MM.1S (cell line): ENCODE results near the gene TLR4.

Source experiments
- DNase-seq: peaks from one replicate; pipeline ENCODE4 v3.0.0-alpha.2; 2015
- H2AFZ ChIP-seq: fragments of 300-600 bp; sonication (generic); 2 replicates; pipeline ENCODE4 v1.6.0; 2016; ENCODE audit warnings: antibody characterized with exemption, low read length
- H3F3A ChIP-seq: fragments of 300-600 bp; sonication (generic); 2 replicates; pipeline ENCODE4 v1.6.1; 2016; ENCODE audit warnings: mild to moderate bottlenecking, antibody characterized with exemption, low read length, moderate library complexity, mixed read lengths; ENCODE audit not compliant: insufficient read depth
- H3K27ac ChIP-seq: fragments of 300-600 bp; sonication (generic); 2 replicates; pipeline ENCODE4 v1.5.1; 2016; ENCODE audit warnings: mild to moderate bottlenecking, low read length
- H3K27me3 ChIP-seq: fragments of 300-600 bp; sonication (generic); replicated peaks from 2 replicates; pipeline ENCODE4 v1.6.0; 2016; ENCODE audit warnings: low read length; ENCODE audit not compliant: insufficient read depth
- H3K36me3 ChIP-seq: fragments of 300-600 bp; sonication (generic); replicated peaks from 2 replicates; pipeline ENCODE4 v1.6.1; 2016; ENCODE audit warnings: mild to moderate bottlenecking, low read length, mixed read lengths; ENCODE audit not compliant: insufficient read depth
- H3K4me1 ChIP-seq: fragments of 300-600 bp; sonication (generic); 2 replicates; pipeline ENCODE4 v1.6.1; 2016; ENCODE audit warnings: low read length, mixed read lengths
- H3K4me2 ChIP-seq: fragments of 300-600 bp; sonication (generic); 2 replicates; pipeline ENCODE4 v1.6.0; 2016; ENCODE audit warnings: low read depth, low read length
- H3K4me3 ChIP-seq: fragments of 300-600 bp; sonication (generic); 2 replicates; pipeline ENCODE4 v1.5.1; 2016; ENCODE audit warnings: low read length, mixed read lengths
- H3K79me2 ChIP-seq: fragments of 300-600 bp; sonication (generic); 2 replicates; pipeline ENCODE4 v1.6.1; 2016; ENCODE audit warnings: mixed run types, low read length, mixed read lengths
- H3K9ac ChIP-seq: fragments of 300-600 bp; sonication (generic); 2 replicates; pipeline ENCODE4 v1.6.1; 2016; ENCODE audit warnings: low read length, mixed read lengths
- H3K9me2 ChIP-seq: fragments of 300-600 bp; sonication (generic); replicated peaks from 2 replicates; pipeline ENCODE4 v1.6.1; 2016; ENCODE audit warnings: mild to moderate bottlenecking, low read length, mixed read lengths; ENCODE audit not compliant: insufficient read depth
- H3K9me3 ChIP-seq: fragments of 300-600 bp; sonication (generic); replicated peaks from 2 replicates; pipeline ENCODE4 v1.6.1; 2016; ENCODE audit warnings: mild to moderate bottlenecking, low read length, mixed read lengths; ENCODE audit not compliant: insufficient read depth
- H4K20me1 ChIP-seq: fragments of 300-600 bp; sonication (generic); 2 replicates; pipeline ENCODE4 v1.6.1; 2016; ENCODE audit warnings: mild to moderate bottlenecking, low read length, moderate library complexity, mixed read lengths; ENCODE audit not compliant: insufficient read depth
- CTCF ChIP-seq: fragments of 300-600 bp; sonication (generic); IDR thresholded peaks from 2 replicates; pipeline ENCODE4 v1.5.1; 2016; ENCODE audit warnings: antibody characterized with exemption, low read length, mixed read lengths
- EZH2 ChIP-seq: fragments of 300-600 bp; sonication (generic); optimal IDR thresholded peaks from 2 replicates; pipeline ENCODE3; 2017; ENCODE audit warnings: low read depth, mild to moderate bottlenecking, antibody characterized with exemption, low read length, mixed read lengths
- EZH2phosphoT487 ChIP-seq: fragments of 300-600 bp; sonication (generic); IDR thresholded peaks from 2 replicates; pipeline ENCODE4 v1.6.1; 2018; ENCODE audit warnings: antibody characterized with exemption, low read length

TLR4 gene

GRCh38 chr9:117739624-117740347 lies 35.6 kb downstream of the TLR4 start:
- Histone ChIP-seq H3K4me3 (no peak overlapping the region), H3K9me3 (no peaks in the 10 kb centered on the region), H3K36me3 (no peaks in the 10 kb centered on the region), H3K9me2 (no peaks in the 10 kb centered on the region), H3K4me2 (no peak overlapping the region), H3K27ac (no peak overlapping the region), H3K4me1 (no peaks in the 10 kb centered on the region), H3K9ac (no peak overlapping the region), H3K79me2 (no peaks in the 10 kb centered on the region), H3K27me3 (no peaks in the 10 kb centered on the region), H3F3A (no peaks in the 10 kb centered on the region), H4K20me1 (no peaks in the 10 kb centered on the region), H2AFZ (no peak overlapping the region)
- no peak for TF ChIP-seq CTCF
- TF ChIP-seq EZH2 = no peak
- TF ChIP-seq EZH2phosphoT487 = no peak
- DNase-seq = no peak

GRCh38 chr9:117742131-117742530 lies 37.9 kb downstream of the TLR4 start:
- Histone ChIP-seq H3K4me1 (no peaks in the 10 kb centered on the region), H3K36me3 (no peaks in the 10 kb centered on the region), H3K4me2 (no peak overlapping the region), H3K9me3 (no peaks in the 10 kb centered on the region), H3K9me2 (no peaks in the 10 kb centered on the region), H3K4me3 (no peak overlapping the region), H3K9ac (no peak overlapping the region), H2AFZ (no peak overlapping the region), H4K20me1 (no peaks in the 10 kb centered on the region), H3K27ac (no peak overlapping the region), H3K27me3 (no peaks in the 10 kb centered on the region), H3K79me2 (no peaks in the 10 kb centered on the region), H3F3A (no peaks in the 10 kb centered on the region)
- DNase-seq = no peak
- TF ChIP-seq CTCF (no peak), EZH2 (no peak), EZH2phosphoT487 (no peak)

- no peak for DNase-seq
- H3F3A ChIP-seq = no peaks in the 10 kb centered on the region
- H2AFZ ChIP-seq = no peak overlapping the region
- no peak overlapping the region for H3K4me3 ChIP-seq
- no peaks in the 10 kb centered on the region for H3K27me3 ChIP-seq
- no peaks in the 10 kb centered on the region for H3K9me2 ChIP-seq
- no peaks in the 10 kb centered on the region for H4K20me1 ChIP-seq
- no peak overlapping the region for H3K9ac ChIP-seq
- no peaks in the 10 kb centered on the region for H3K79me2 ChIP-seq
- no peaks in the 10 kb centered on the region for H3K4me1 ChIP-seq
- TF ChIP-seq EZH2phosphoT487 (no peak), EZH2 (no peak), CTCF (no peak)
- H3K9me3 ChIP-seq = no peaks in the 10 kb centered on the region
- no peaks in the 10 kb centered on the region for H3K36me3 ChIP-seq
- no peak overlapping the region for H3K27ac ChIP-seq
- no peak overlapping the region for H3K4me2 ChIP-seq
Measured at GRCh38 chr9:117744369-117744768, 40.2 kb downstream of the TLR4 start.
